ENCODE measurements around the gene KLC1. TPM values are rescaled to one million over a fixed set of nuclear protein-coding genes. Genes with fewer than 3 reads are reported as not detected.

Gene KLC1
- total RNA-seq, 1 experiment from 2014 or later, result 163 TPM

- Histone ChIP-seq H3K9me3 (ENCODE audit: low read depth, low read length, poor library complexity, severe bottlenecking) (no peaks in the 10 kb centered on the region), H3K27me3 (replicated peaks; ENCODE audit: insufficient read depth, low read depth, low read length, poor library complexity) (no peaks in the 10 kb centered on the region), H3K4me3 (ENCODE audit: low read depth, low read length, poor library complexity, severe bottlenecking) (no peak overlapping the region), H3K27ac (ENCODE audit: low read depth, low read length, poor library complexity, severe bottlenecking) (no peak overlapping the region), H3K36me3 (ENCODE audit: insufficient read depth, low read length, poor library complexity, severe bottlenecking) (peaks cover 54% of the 10 kb centered on the region), H3K4me1 (ENCODE audit: insufficient read depth, low read length, poor library complexity, severe bottlenecking) (no peaks in the 10 kb centered on the region)
- DNase-seq (ENCODE audit: low spot score), result no peak
- ChIA-PET CTCF (no interaction called here), POLR2A (ENCODE audit: low non-redundant PET) (no interaction called here)
- no TSS peak for BruUV-seq (replicated peaks)
- TF ChIP-seq EZH2 (IDR thresholded peaks at IDR 0.05; ENCODE audit: borderline replicate concordance, low read depth, low read length, poor library complexity, severe bottlenecking), result no peak
- TF ChIP-seq CTCF (conservative IDR thresholded peaks at IDR 0.05; ENCODE audit: low read depth, low read length), result no peak
- intact Hi-C loops (cut with micrococcal nuclease; ENCODE audit: unreplicated experiment), result no loop called here
Measured at GRCh38 chr14:103685276-103686211, 56.5 kb downstream of the KLC1 start.

- intact Hi-C loops (cut with micrococcal nuclease; ENCODE audit: unreplicated experiment), result no loop called here
- no peak for DNase-seq (ENCODE audit: low spot score)
- ChIA-PET POLR2A (ENCODE audit: low non-redundant PET) (no interaction called here), CTCF (no interaction called here)
- H3K27ac ChIP-seq (ENCODE audit: low read depth, low read length, poor library complexity, severe bottlenecking), result no peak overlapping the region
- BruUV-seq (replicated peaks), result no TSS peak
- no peaks in the 10 kb centered on the region for H3K27me3 ChIP-seq (replicated peaks; ENCODE audit: insufficient read depth, low read depth, low read length, poor library complexity)
- peaks cover 42% of the 10 kb centered on the region for H3K36me3 ChIP-seq (ENCODE audit: insufficient read depth, low read length, poor library complexity, severe bottlenecking)
- TF ChIP-seq CTCF (conservative IDR thresholded peaks at IDR 0.05; ENCODE audit: low read depth, low read length), result no peak
- TF ChIP-seq EZH2 (IDR thresholded peaks at IDR 0.05; ENCODE audit: borderline replicate concordance, low read depth, low read length, poor library complexity, severe bottlenecking), result no peak
- H3K4me1 ChIP-seq (ENCODE audit: insufficient read depth, low read length, poor library complexity, severe bottlenecking), result no peaks in the 10 kb centered on the region
- no peaks in the 10 kb centered on the region for H3K9me3 ChIP-seq (ENCODE audit: low read depth, low read length, poor library complexity, severe bottlenecking)
- no peak overlapping the region for H3K4me3 ChIP-seq (ENCODE audit: low read depth, low read length, poor library complexity, severe bottlenecking)
Measured at GRCh38 chr14:103686831-103687485, 57.9 kb downstream of the KLC1 start.

- TF ChIP-seq EZH2 (IDR thresholded peaks at IDR 0.05; ENCODE audit: borderline replicate concordance, low read depth, low read length, poor library complexity, severe bottlenecking), result no peak
- TF ChIP-seq CTCF (conservative IDR thresholded peaks at IDR 0.05; ENCODE audit: low read depth, low read length), result no peak
- H3K36me3 ChIP-seq (ENCODE audit: insufficient read depth, low read length, poor library complexity, severe bottlenecking), result peaks cover 49% of the 10 kb centered on the region
- no peak overlapping the region for H3K4me3 ChIP-seq (ENCODE audit: low read depth, low read length, poor library complexity, severe bottlenecking)
- no TSS peak for BruUV-seq (replicated peaks)
- DNase-seq (ENCODE audit: low spot score), result no peak
- intact Hi-C loops (cut with micrococcal nuclease; ENCODE audit: unreplicated experiment), result no loop called here
- H3K27me3 ChIP-seq (replicated peaks; ENCODE audit: insufficient read depth, low read depth, low read length, poor library complexity), result no peaks in the 10 kb centered on the region
- no peaks in the 10 kb centered on the region for H3K4me1 ChIP-seq (ENCODE audit: insufficient read depth, low read length, poor library complexity, severe bottlenecking)
- ChIA-PET CTCF (no interaction called here), POLR2A (ENCODE audit: low non-redundant PET) (no interaction called here)
- H3K9me3 ChIP-seq (ENCODE audit: low read depth, low read length, poor library complexity, severe bottlenecking), result no peaks in the 10 kb centered on the region
- H3K27ac ChIP-seq (ENCODE audit: low read depth, low read length, poor library complexity, severe bottlenecking), result no peak overlapping the region
Measured at GRCh38 chr14:103687712-103688111, 58.7 kb downstream of the KLC1 start.
